Upper lobe of left lung (tissue), 6 donors: ENCODE results near the gene CA5A. TPM values are rescaled to one million over a fixed set of nuclear protein-coding genes. Genes with fewer than 3 reads are reported as not detected.
"Not testable (repeated sequence)": the region's sequence is repeated elsewhere in the genome, so short reads cannot be mapped to it uniquely, and the experiment has no call there.

Experiments
- ATAC-seq, 2 donors: fragments of 200-7000 bp; cut with Tn5 transposase; one replicate each; pipeline ENCODE4 v1.9.1; 2022; ENCODE audit warnings: mild to moderate bottlenecking in 2 of 2, moderate library complexity in 2 of 2; ENCODE audit not compliant: low FRiP score in 2 of 2
- DNase-seq, 2 donors: peaks; one replicate each; pipeline ENCODE4 v3.0.0-alpha.2; 2019 to 2020
- H3K27ac ChIP-seq, 4 donors: fragments of 200-600 bp; sonication (generic); one replicate each; pipeline ENCODE4 v1.5.1; 2016 to 2019
- H3K27me3 ChIP-seq, 4 donors: fragments of 200-600 bp; sonication (generic); one replicate each; pipeline ENCODE4 v1.5.1; 2017 to 2019
- H3K36me3 ChIP-seq, 4 donors: fragments of 200-600 bp; sonication (generic); one replicate each; pipeline ENCODE4 v1.5.1; 2016 to 2019
- H3K4me1 ChIP-seq, 4 donors: fragments of 200-600 bp; sonication (generic); one replicate each; pipeline ENCODE4 v1.5.1; 2018 to 2019
- H3K4me3 ChIP-seq, 4 donors: fragments of 200-600 bp; sonication (generic); one replicate each; pipeline ENCODE4 v1.5.1; 2017 to 2019; ENCODE audit warnings: mild to moderate bottlenecking in 2 of 4, moderate library complexity in 1 of 4
- H3K9me3 ChIP-seq, 4 donors: fragments of 200-600 bp; sonication (generic); one replicate each; pipeline ENCODE4 v1.5.1; 2018 to 2019
- CTCF ChIP-seq, 6 experiments: fragments of 450-650 bp in 4 of 6; fragments of 200-600 bp in 2 of 6; sonication (generic) in 2 of 6; IDR thresholded peaks; one replicate each; pipeline ENCODE4 v1.5.1; 2016 to 2019; ENCODE audit warnings: antibody characterized with exemption in 6 of 6
- EP300 ChIP-seq, 4 donors: sonication (generic); formaldehyde crosslinking; IDR thresholded peaks; one replicate each; pipeline ENCODE4 v1.5.1; 2017; ENCODE audit warnings: antibody characterized with exemption in 4 of 4, control low read depth in 2 of 4
- POLR2A ChIP-seq, 4 donors: fragments of 450-650 bp; IDR thresholded peaks; one replicate each; pipeline ENCODE4 v1.5.1; 2016 to 2017; ENCODE audit warnings: antibody characterized with exemption in 4 of 4, mild to moderate bottlenecking in 2 of 4
- POLR2AphosphoS5 ChIP-seq, 2 donors: sonication (generic); formaldehyde crosslinking; IDR thresholded peaks; one replicate each; pipeline ENCODE4 v1.5.1; 2017; ENCODE audit warnings: antibody characterized with exemption in 2 of 2
- WGBS, 2 donors: methylation state at CpG; one replicate each; pipeline ENCODE4 v1.1.5; 2017 to 2018; 5-methylcytosine and 5-hydroxymethylcytosine counted together
- total RNA-seq, 6 donors: library from RNA; depleted of rRNA in 4 of 6; stranded (reverse); fragments of >200 nt in 4 of 6; gene quantifications; one replicate each; pipeline versions ENCODE4 v1.1.0 to v1.2.1, GENCODE V29; 2016 to 2021
- donor health status: DM: no; HTN: no; CAD: no; lungs with moderate emphysema.
- donor health status: DM: no; HTN: yes; CAD: no; lungs with severe emphysema.

Gene CA5A
- total RNA-seq, 6 donors from 2014 or later = under 0.01 to 0.20 (median 0.11) TPM; not detected in 3

GRCh38 chr16:87933140-87933495 lies 3.2 kb downstream of the CA5A start:
- Histone ChIP-seq H3K27ac (no peak overlapping the region), H3K36me3 (no peaks in the 10 kb centered on the region), H3K4me1 (no peaks in the 10 kb centered on the region), H3K4me3 (no peak overlapping the region), H3K27me3 (no peaks in the 10 kb centered on the region), H3K9me3 (no peaks in the 10 kb centered on the region)
- 90 to 93% methylated on average over 3 of the region's 3 CpGs for WGBS, 2 donors
- TF ChIP-seq CTCF (IDR thresholded peaks at IDR 0.05) (no peak), POLR2A (IDR thresholded peaks at IDR 0.05) (no peak), EP300 (IDR thresholded peaks at IDR 0.05) (no peak), POLR2AphosphoS5 (IDR thresholded peaks at IDR 0.05) (no peak)
- DNase-seq = no peak
- ATAC-seq = no peak

- H3K36me3 ChIP-seq, H3K4me3 ChIP-seq, H3K27ac ChIP-seq, ATAC-seq, DNase-seq, H3K27me3 ChIP-seq, H3K9me3 ChIP-seq, H3K4me1 ChIP-seq: not testable (repeated sequence)
- WGBS, 2 donors = 87 to 89% methylated on average over 12 to 17 of the region's 17 CpGs
Measured at GRCh38 chr16:87932475-87933139, 3.7 kb downstream of the CA5A start.

- Histone ChIP-seq H3K27me3 (no peaks in the 10 kb centered on the region), H3K4me3 (no peak overlapping the region), H3K36me3 (no peaks in the 10 kb centered on the region), H3K9me3 (no peaks in the 10 kb centered on the region), H3K4me1 (no peaks in the 10 kb centered on the region), H3K27ac (no peak overlapping the region)
- no peak for TF ChIP-seq POLR2AphosphoS5 (IDR thresholded peaks at IDR 0.05)
- TF ChIP-seq CTCF (IDR thresholded peaks at IDR 0.05) = no peak
- no peak for TF ChIP-seq POLR2A (IDR thresholded peaks at IDR 0.05)
- TF ChIP-seq EP300 (IDR thresholded peaks at IDR 0.05) = no peak
- ATAC-seq (peak in 1 of 2 donors; percentile 53), DNase-seq (no peak)
- 88 to 90% methylated on average over 14 to 17 of the region's 17 CpGs for WGBS, 2 donors
Measured at GRCh38 chr16:87931504-87931903, 4.8 kb downstream of the CA5A start.

GRCh38 chr16:87930456-87930855 lies 5.9 kb downstream of the CA5A start:
- no peak overlapping the region for H3K27ac ChIP-seq
- DNase-seq = no peak
- H3K36me3 ChIP-seq = no peaks in the 10 kb centered on the region
- H3K27me3 ChIP-seq = no peaks in the 10 kb centered on the region
- no peaks in the 10 kb centered on the region for H3K4me1 ChIP-seq
- TF ChIP-seq CTCF (IDR thresholded peaks at IDR 0.05) = no peak
- no peak for TF ChIP-seq POLR2AphosphoS5 (IDR thresholded peaks at IDR 0.05)
- TF ChIP-seq EP300 (IDR thresholded peaks at IDR 0.05) = no peak
- TF ChIP-seq POLR2A (IDR thresholded peaks at IDR 0.05) = no peak
- no peak for ATAC-seq
- no peaks in the 10 kb centered on the region for H3K9me3 ChIP-seq
- WGBS, 2 donors = 53% methylated on average over 11 of the region's 11 CpGs
- H3K4me3 ChIP-seq = no peak overlapping the region

GRCh38 chr16:87929986-87930385 lies 6.3 kb downstream of the CA5A start:
- Histone ChIP-seq H3K27ac (no peak overlapping the region), H3K4me3 (no peak overlapping the region), H3K27me3 (no peaks in the 10 kb centered on the region), H3K9me3 (no peaks in the 10 kb centered on the region), H3K4me1 (no peaks in the 10 kb centered on the region), H3K36me3 (no peaks in the 10 kb centered on the region)
- no peak for ATAC-seq
- WGBS, 2 donors = 80% methylated on average over 7 of the region's 7 CpGs
- no peak for TF ChIP-seq EP300 (IDR thresholded peaks at IDR 0.05)
- TF ChIP-seq POLR2AphosphoS5 (IDR thresholded peaks at IDR 0.05) = no peak
- TF ChIP-seq POLR2A (IDR thresholded peaks at IDR 0.05) = no peak
- no peak for TF ChIP-seq CTCF (IDR thresholded peaks at IDR 0.05)
- DNase-seq = no peak
